Mucosa of descending colon (tissue), 3 donors: ENCODE results near the gene CA9. TPM values are rescaled to one million over a fixed set of nuclear protein-coding genes. Genes with fewer than 3 reads are reported as not detected.

Experiments used
- ATAC-seq: fragments of 200-7000 bp; cut with Tn5 transposase; one replicate; pipeline ENCODE4 v1.9.1; 2020; ENCODE audit warnings: mild to moderate bottlenecking, moderate library complexity
- DNase-seq, 3 donors: peaks; one replicate each; pipeline ENCODE4 v3.0.0-alpha.2; 2020
- H3K36me3 ChIP-seq: fragments of 200-600 bp; one replicate; pipeline ENCODE4 v1.8.0; 2021; ENCODE audit warnings: low read depth, mild to moderate bottlenecking
- H3K4me1 ChIP-seq: fragments of 200-600 bp; one replicate; pipeline ENCODE4 v1.8.0; 2021; ENCODE audit warnings: low read depth, mild to moderate bottlenecking
- H3K4me3 ChIP-seq: fragments of 200-600 bp; one replicate; pipeline ENCODE4 v1.8.0; 2021; ENCODE audit warnings: mild to moderate bottlenecking
- H3K9me3 ChIP-seq: fragments of 200-600 bp; one replicate; pipeline ENCODE4 v1.8.0; 2021; ENCODE audit warnings: mild to moderate bottlenecking
- intact Hi-C, 2 donors: fragments of 100-400 bp; cut with DNase I in 1 of 2; cut with micrococcal nuclease in 1 of 2; formaldehyde crosslinking; loops; one replicate each; pipeline versions ENCODE4 v1.11.0 to v1.11.1; 2022; cut with DNase I, micrococcal nuclease
- long read RNA-seq, 2 donors: library from polyadenylated mRNA; unstranded; transcript quantifications; one replicate each; pipeline ENCODE4 v2.0.0, GENCODE V29; 2019 to 2021
- total RNA-seq, 3 donors: library from RNA; stranded (reverse); fragmentation: NEBNext Ultra II Directional in 2 of 3; extraction: Animal tissue kit (Norgen Biotek cat#: 25700) in 2 of 3; gene quantifications; one replicate each; pipeline versions ENCODE4 v1.2.1 to v1.2.4, GENCODE V29; 2021 to 2023
- TF ChIP-seq, protein P1 (sequence below): fragments of 200-600 bp; IDR thresholded peaks from one replicate; pipeline ENCODE4 v1.8.0; 2022; ENCODE audit warnings: antibody characterized with exemption, mild to moderate bottlenecking
- donor health status: DM: no; HTN: no; CAD: no; lungs with moderate emphysema.
- donor health status: DM: no; HTN: no; CAD: no.
- donor health status: DM: no; HTN: yes; CAD: no.

Gene CA9
- 1 to 10 TPM in 1 of 3 donors, under 1 TPM in 1, not detected in 1; 0.61 to 1.7 TPM for total RNA-seq
- long read RNA-seq, donor 1, result 0 reads
- long read RNA-seq, donor 2, partial matches to known transcripts, result 0 of 1 reads
- long read RNA-seq, donor 2, other reads (novel, unspliced or antisense), result 0 of 1 reads

DNA sequence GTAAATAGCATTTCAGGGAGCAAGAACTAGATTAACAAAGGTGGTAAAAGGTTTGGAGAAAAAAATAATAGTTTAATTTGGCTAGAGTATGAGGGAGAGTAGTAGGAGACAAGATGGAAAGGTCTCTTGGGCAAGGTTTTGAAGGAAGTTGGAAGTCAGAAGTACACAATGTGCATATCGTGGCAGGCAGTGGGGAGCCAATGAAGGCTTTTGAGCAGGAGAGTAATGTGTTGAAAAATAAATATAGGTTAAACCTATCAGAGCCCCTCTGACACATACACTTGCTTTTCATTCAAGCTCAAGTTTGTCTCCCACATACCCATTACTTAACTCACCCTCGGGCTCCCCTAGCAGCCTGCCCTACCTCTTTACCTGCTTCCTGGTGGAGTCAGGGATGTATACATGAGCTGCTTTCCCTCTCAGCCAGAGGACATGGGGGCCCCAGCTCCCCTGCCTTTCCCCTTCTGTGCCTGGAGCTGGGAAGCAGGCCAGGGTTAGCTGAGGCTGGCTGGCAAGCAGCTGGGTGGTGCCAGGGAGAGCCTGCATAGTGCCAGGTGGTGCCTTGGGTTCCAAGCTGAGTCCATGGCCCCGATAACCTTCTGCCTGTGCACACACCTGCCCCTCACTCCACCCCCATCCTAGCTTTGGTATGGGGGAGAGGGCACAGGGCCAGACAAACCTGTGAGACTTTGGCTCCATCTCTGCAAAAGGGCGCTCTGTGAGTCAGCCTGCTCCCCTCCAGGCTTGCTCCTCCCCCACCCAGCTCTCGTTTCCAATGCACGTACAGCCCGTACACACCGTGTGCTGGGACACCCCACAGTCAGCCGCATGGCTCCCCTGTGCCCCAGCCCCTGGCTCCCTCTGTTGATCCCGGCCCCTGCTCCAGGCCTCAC lies at the start of gene CA9:
CA9 (plus strand) TSS at position 797 of the 893 bp plus-strand sequence; CDS start at position 829, 32 bp downstream.
- DNase-seq, result peak in 2 of 3 donors; percentile 51 to 62
- Histone ChIP-seq H3K4me1 (peaks cover 22% of the 10 kb centered on the region), H3K9me3 (no peaks in the 10 kb centered on the region), H3K4me3 (no peak within 1 kb of the TSS), H3K36me3 (no peaks in the 10 kb centered on the region)
- intact Hi-C loops, result no loop called here
- ATAC-seq, result peak; percentile 55
- TF ChIP-seq, protein P1, sequence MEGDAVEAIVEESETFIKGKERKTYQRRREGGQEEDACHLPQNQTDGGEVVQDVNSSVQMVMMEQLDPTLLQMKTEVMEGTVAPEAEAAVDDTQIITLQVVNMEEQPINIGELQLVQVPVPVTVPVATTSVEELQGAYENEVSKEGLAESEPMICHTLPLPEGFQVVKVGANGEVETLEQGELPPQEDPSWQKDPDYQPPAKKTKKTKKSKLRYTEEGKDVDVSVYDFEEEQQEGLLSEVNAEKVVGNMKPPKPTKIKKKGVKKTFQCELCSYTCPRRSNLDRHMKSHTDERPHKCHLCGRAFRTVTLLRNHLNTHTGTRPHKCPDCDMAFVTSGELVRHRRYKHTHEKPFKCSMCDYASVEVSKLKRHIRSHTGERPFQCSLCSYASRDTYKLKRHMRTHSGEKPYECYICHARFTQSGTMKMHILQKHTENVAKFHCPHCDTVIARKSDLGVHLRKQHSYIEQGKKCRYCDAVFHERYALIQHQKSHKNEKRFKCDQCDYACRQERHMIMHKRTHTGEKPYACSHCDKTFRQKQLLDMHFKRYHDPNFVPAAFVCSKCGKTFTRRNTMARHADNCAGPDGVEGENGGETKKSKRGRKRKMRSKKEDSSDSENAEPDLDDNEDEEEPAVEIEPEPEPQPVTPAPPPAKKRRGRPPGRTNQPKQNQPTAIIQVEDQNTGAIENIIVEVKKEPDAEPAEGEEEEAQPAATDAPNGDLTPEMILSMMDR, result no peak

DNA sequence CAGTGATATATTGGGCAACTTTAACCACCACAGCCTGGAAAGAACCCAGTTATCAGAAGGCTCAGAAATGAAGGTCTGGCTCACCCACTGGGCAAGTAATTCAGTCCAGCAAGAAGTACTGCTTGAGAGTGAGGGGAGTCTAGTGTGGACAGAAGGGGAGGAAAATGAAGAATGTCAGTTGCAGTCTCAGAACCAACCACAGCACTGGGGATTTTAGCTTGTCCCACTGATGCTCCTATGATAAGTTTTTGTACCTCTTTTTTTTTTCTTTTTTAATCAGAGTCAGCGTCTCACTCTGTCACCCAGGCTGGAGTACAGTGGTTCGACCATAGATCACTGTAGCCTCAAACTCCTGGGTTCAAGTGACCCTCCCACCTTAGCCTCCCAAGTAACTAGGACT lies 46.2 kb upstream of the CA9 start:
- intact Hi-C loops, result no loop called here
- TF ChIP-seq, protein P1, result no peak
- H3K36me3 ChIP-seq, result no peaks in the 10 kb centered on the region
- DNase-seq, result no peak
- H3K9me3 ChIP-seq, result no peaks in the 10 kb centered on the region
- H3K4me1 ChIP-seq, result no peaks in the 10 kb centered on the region
- H3K4me3 ChIP-seq, result no peak overlapping the region
- no peak for ATAC-seq

DNA sequence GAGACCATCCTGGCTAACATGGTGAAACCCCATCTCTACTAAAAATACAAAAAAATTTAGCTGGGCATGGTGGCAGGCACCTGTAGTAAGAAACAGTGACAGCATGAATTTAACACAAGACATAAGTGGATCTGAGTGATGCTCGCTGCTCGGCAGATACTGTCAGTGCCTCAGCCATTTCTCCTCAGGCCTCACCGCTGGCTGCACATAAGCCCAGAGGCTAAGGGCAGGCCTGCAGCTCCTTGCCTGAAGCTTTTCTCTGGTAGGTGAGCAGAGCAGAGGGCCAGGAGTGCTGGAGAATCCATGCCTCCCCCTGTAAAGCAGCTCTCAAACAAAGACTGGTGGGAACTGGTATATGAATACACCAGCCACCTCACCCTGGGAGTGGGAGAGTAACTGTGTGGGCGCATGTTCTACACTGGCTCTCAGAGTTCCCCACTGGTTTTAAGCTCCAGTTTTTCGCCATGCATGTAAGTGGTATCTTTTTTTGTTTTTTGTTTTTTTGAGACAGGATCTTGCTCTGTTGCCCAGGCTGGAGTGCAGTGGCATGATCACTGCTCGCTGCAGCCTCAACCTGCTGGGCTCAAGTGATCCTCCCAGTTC lies 45.2 kb upstream of the CA9 start:
- Histone ChIP-seq H3K36me3 (no peaks in the 10 kb centered on the region), H3K4me3 (no peak overlapping the region), H3K4me1 (no peaks in the 10 kb centered on the region), H3K9me3 (no peaks in the 10 kb centered on the region)
- DNase-seq (no peak), ATAC-seq (no peak)
- TF ChIP-seq, protein P1, result no peak
- intact Hi-C loops, result no loop called here

DNA sequence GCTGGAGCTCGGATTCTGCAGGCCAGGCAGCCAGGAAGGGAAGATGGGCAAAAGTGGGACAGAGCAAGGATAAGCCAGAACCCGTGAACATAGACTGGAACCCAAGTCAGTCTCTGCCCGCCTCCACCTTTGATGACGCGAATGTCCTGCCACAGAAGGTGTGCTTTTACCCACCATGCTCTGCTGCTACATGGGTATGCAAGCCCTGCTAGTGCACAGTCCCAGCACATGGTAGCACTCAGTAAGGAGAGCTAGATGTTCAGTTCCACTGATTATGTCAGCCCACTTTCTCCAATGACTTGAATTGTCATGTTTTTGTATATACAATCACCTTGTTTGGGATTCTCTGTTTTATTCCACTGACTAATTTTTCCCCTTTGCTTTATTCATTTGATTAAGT lies 44.1 kb upstream of the CA9 start:
- DNase-seq (no peak), ATAC-seq (no peak)
- H3K36me3 ChIP-seq, result no peaks in the 10 kb centered on the region
- H3K4me3 ChIP-seq, result no peak overlapping the region
- no peaks in the 10 kb centered on the region for H3K9me3 ChIP-seq
- TF ChIP-seq, protein P1, result no peak
- no peaks in the 10 kb centered on the region for H3K4me1 ChIP-seq
- intact Hi-C loops, result no loop called here

DNA sequence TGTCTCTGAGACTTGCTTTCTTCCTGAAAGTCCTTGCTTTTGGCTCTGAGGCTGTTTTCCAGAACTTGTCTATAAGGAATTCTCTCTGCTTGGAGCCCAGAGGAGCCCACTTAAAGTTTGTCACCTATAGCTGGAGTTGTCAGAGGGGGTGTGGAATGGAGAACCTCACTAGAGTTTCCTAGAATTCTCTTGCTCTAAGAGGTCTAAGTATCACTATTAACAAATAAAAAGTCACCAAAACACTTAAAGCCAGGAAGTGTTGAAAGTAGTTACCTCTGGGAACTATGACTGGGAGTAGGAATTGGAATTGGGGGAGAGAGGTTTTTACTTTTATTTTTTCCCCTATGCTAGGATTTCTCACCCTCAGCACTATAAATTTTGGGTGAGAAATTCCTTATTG lies 38.0 kb upstream of the CA9 start:
- Histone ChIP-seq H3K4me1 (no peaks in the 10 kb centered on the region), H3K4me3 (no peak overlapping the region), H3K9me3 (no peaks in the 10 kb centered on the region), H3K36me3 (no peaks in the 10 kb centered on the region)
- no peak for ATAC-seq
- TF ChIP-seq, protein P1, result no peak
- intact Hi-C loops, result no loop called here
- DNase-seq, result no peak
